IPS-NIHi7 (cell line): ENCODE measurements around the gene PLD6.
"Not testable (repeated sequence)": the region's sequence is repeated elsewhere in the genome, so short reads cannot be mapped to it uniquely, and the experiment has no call there.

Source experiments
- DNase-seq: peaks from one replicate; pipeline ENCODE4 v3.0.0; 2012; ENCODE audit warnings: mixed read lengths; ENCODE audit errors: extremely low spot score

The PLD6 gene

GRCh38 chr17:17206124-17206912 lies at the start of gene PLD6:
PLD6 (minus strand) TSS chr17:17206333; CDS start chr17:17206286, 47 bp downstream.
- DNase-seq, result no peak

- not testable (repeated sequence) for DNase-seq
These were observed 49.6 kb upstream of the PLD6 start for GRCh38 chr17:17255689-17256088.

- DNase-seq, result no peak
These were observed 47.9 kb upstream of the PLD6 start for GRCh38 chr17:17254036-17254435.

- DNase-seq, result no peak
These were observed 47.3 kb upstream of the PLD6 start for GRCh38 chr17:17253406-17253805.

GRCh38 chr17:17252149-17252661 lies 46.1 kb upstream of the PLD6 start:
- no peak for DNase-seq

GRCh38 chr17:17246879-17247278 lies 40.7 kb upstream of the PLD6 start:
- no peak for DNase-seq

GRCh38 chr17:17243163-17243562 lies 37.0 kb upstream of the PLD6 start:
- no peak for DNase-seq

GRCh38 chr17:17242246-17242645 lies 36.1 kb upstream of the PLD6 start:
- DNase-seq, result no peak

GRCh38 chr17:17241656-17242055 lies 35.5 kb upstream of the PLD6 start:
- DNase-seq, result no peak

- DNase-seq, result no peak
These were observed 33.7 kb upstream of the PLD6 start for GRCh38 chr17:17239832-17240231.

- peak; percentile 86 for DNase-seq
These were observed 31.1 kb upstream of the PLD6 start, which contains the start of gene FLCN for GRCh38 chr17:17237026-17237799. FLCN (minus strand) TSS chr17:17237168; CDS start chr17:17228137, 9,031 bp downstream.

- DNase-seq, result no peak
These were observed 30.3 kb upstream of the PLD6 start for GRCh38 chr17:17236295-17237025.

- DNase-seq, result no peak
These were observed 29.4 kb upstream of the PLD6 start for GRCh38 chr17:17235212-17236174.

GRCh38 chr17:17232303-17232621 lies 26.1 kb upstream of the PLD6 start:
- no peak for DNase-seq

GRCh38 chr17:17231621-17232302 lies 25.6 kb upstream of the PLD6 start:
- DNase-seq, result no peak

GRCh38 chr17:17229416-17230384 lies 23.6 kb upstream of the PLD6 start:
- DNase-seq, result no peak

GRCh38 chr17:17228521-17229279 lies 22.6 kb upstream of the PLD6 start:
- no peak for DNase-seq
